SK-N-SH (cell line): ENCODE results near the gene RAPSN. TPM values are rescaled to one million over a fixed set of nuclear protein-coding genes. Genes with fewer than 3 reads are reported as not detected.

Source experiments
- CTCF ChIA-PET: fragments of 300-600, 350-600 bp; formaldehyde crosslinking; extraction: SDS; loops from one replicate; lab custom pipeline; 2021; lab: Yijun Ruan, JAX
- POLR2A ChIA-PET: fragments of 350-600 bp; sonication (Branson Sonifier 250); formaldehyde crosslinking; extraction: SDS; loops from one replicate; lab custom pipeline; 2020; ENCODE audit warnings: antibody characterized with exemption, inconsistent platforms; lab: Yijun Ruan, JAX
- DNase-seq: peaks from one replicate; pipeline ENCODE4 v3.0.0; 2012
- H2AFZ ChIP-seq: fragments of 200-600 bp; sonication (generic); 2 replicates; pipeline ENCODE4 v1.8.1; 2016; ENCODE audit warnings: antibody characterized with exemption, mild to moderate bottlenecking, low read depth
- H3F3A ChIP-seq: fragments of 200-600 bp; sonication (generic); replicated peaks from 2 replicates; pipeline ENCODE3; 2016; ENCODE audit warnings: antibody characterized with exemption, mild to moderate bottlenecking; ENCODE audit not compliant: insufficient read depth
- H3K27ac ChIP-seq, 2 experiments: fragments of 200-500 bp in 1 of 2; fragments of 200-600 bp in 1 of 2; sonication (Bioruptor generic) in 1 of 2; sonication (generic), shearing (Covaris generic) in 1 of 2; 2 replicates each; pipeline versions ENCODE4 v1.5.1 to v1.6.1; 2014 to 2016; ENCODE audit warnings: low read depth in 2 of 2, inconsistent platforms in 1 of 2, low read length in 1 of 2, mild to moderate bottlenecking in 1 of 2, mixed read lengths in 1 of 2
- H3K27me3 ChIP-seq: fragments of 200-600 bp; sonication (generic), shearing (Covaris generic); 2 replicates; pipeline ENCODE4 v1.6.1; 2016; ENCODE audit warnings: mixed run types; ENCODE audit not compliant: insufficient read depth
- H3K36me3 ChIP-seq, 2 experiments: fragments of 200-500 bp in 1 of 2; fragments of 200-600 bp in 1 of 2; sonication (Bioruptor generic) in 1 of 2; sonication (generic) in 1 of 2; replicated peaks in 1 of 2; 2 replicates each; pipeline versions ENCODE3 to v1.5.1; 2014 to 2016; ENCODE audit warnings: low read length in 1 of 2, mild to moderate bottlenecking in 1 of 2; ENCODE audit not compliant: insufficient read depth in 2 of 2, control insufficient read depth in 1 of 2
- H3K4me1 ChIP-seq, 2 experiments: fragments of 200-500 bp in 1 of 2; fragments of 200-600 bp in 1 of 2; sonication (Bioruptor generic) in 1 of 2; sonication (generic), shearing (Covaris generic) in 1 of 2; 2 replicates each; pipeline versions ENCODE4 v1.5.1 to v1.6.1; 2014 to 2016; ENCODE audit warnings: low read depth in 1 of 2, low read length in 1 of 2, mixed run types in 1 of 2; ENCODE audit not compliant: insufficient read depth in 2 of 2, control insufficient read depth in 1 of 2
- H3K4me2 ChIP-seq: fragments of 200-600 bp; sonication (generic), shearing (Covaris generic); 2 replicates; pipeline ENCODE4 v1.6.1; 2017; ENCODE audit warnings: mixed run types
- H3K4me3 ChIP-seq, 2 experiments: fragments of 200-500 bp in 1 of 2; fragments of 200-600 bp in 1 of 2; sonication (Bioruptor generic) in 1 of 2; sonication (generic), shearing (Covaris generic) in 1 of 2; 2 replicates each; pipeline versions ENCODE4 v1.5.1 to v1.8.1; 2014 to 2016; ENCODE audit warnings: low read depth in 2 of 2, inconsistent platforms in 1 of 2, low read length in 1 of 2, mild to moderate bottlenecking in 1 of 2, mixed read lengths in 1 of 2, moderate library complexity in 1 of 2
- H3K79me2 ChIP-seq: fragments of 200-600 bp; sonication (generic); 2 replicates; pipeline ENCODE4 v1.8.1; 2017; ENCODE audit warnings: mild to moderate bottlenecking; ENCODE audit not compliant: insufficient read depth
- H3K9ac ChIP-seq: fragments of 200-600 bp; sonication (generic); 2 replicates; pipeline ENCODE4 v1.6.1; 2017; ENCODE audit warnings: mixed run types
- H3K9me2 ChIP-seq: fragments of 200-600 bp; sonication (generic); 2 replicates; pipeline ENCODE4 v1.6.1; 2017; ENCODE audit warnings: mixed run types
- H3K9me3 ChIP-seq: fragments of 200-600 bp; sonication (generic); 2 replicates; pipeline ENCODE4 v1.6.1; 2017; ENCODE audit warnings: mixed run types, mild to moderate bottlenecking, moderate library complexity
- H4K20me1 ChIP-seq: fragments of 200-600 bp; sonication (generic); 2 replicates; pipeline ENCODE4 v1.6.1; 2017; ENCODE audit warnings: mild to moderate bottlenecking, mixed run types; ENCODE audit not compliant: insufficient read depth
- CTCF ChIP-seq: fragments of 200-600 bp; sonication (generic); IDR thresholded peaks from 2 replicates; pipeline ENCODE4 v1.6.1; 2017; ENCODE audit warnings: antibody characterized with exemption, mild to moderate bottlenecking, moderate library complexity
- EP300 ChIP-seq, 2 experiments: IDR thresholded peaks; 2 replicates each; pipeline versions ENCODE4 v1.4.0 to v1.6.1; 2012; ENCODE audit warnings: borderline replicate concordance in 1 of 2, low read depth in 1 of 2, low read length in 1 of 2
- FOSL2 ChIP-seq: IDR thresholded peaks from 2 replicates; pipeline ENCODE4 v1.4.0; 2012; ENCODE audit warnings: low read depth, mild to moderate bottlenecking, moderate library complexity, borderline replicate concordance
- JUND ChIP-seq: IDR thresholded peaks from 2 replicates; pipeline ENCODE4 v1.4.0; 2012
- MXI1 ChIP-seq: IDR thresholded peaks from 2 replicates; pipeline ENCODE4 v1.6.1; 2012; ENCODE audit warnings: mild to moderate bottlenecking, low read depth, low read length, improper control_type of control experiment
- NRF1 ChIP-seq: IDR thresholded peaks from 2 replicates; pipeline ENCODE4 v1.6.1; 2012; ENCODE audit warnings: low read depth, mild to moderate bottlenecking, low read length
- POLR2AphosphoS5 ChIP-seq: IDR thresholded peaks from 2 replicates; pipeline ENCODE4 v1.6.1; 2012; ENCODE audit warnings: low read depth, low read length
- RCOR1 ChIP-seq: fragments of 150-350 bp; IDR thresholded peaks from 2 replicates; pipeline ENCODE4 v1.6.1; 2017; ENCODE audit warnings: antibody characterized with exemption, low read length
- RFX5 ChIP-seq: IDR thresholded peaks from 2 replicates; pipeline ENCODE4 v1.6.1; 2012; ENCODE audit warnings: mild to moderate bottlenecking, improper control_type of control experiment, low read length
- RXRA ChIP-seq: IDR thresholded peaks from 2 replicates; pipeline ENCODE4 v1.4.0; 2012; ENCODE audit warnings: low read depth, mild to moderate bottlenecking, borderline replicate concordance
- SMC3 ChIP-seq: IDR thresholded peaks from 2 replicates; pipeline ENCODE4 v1.6.1; 2012; ENCODE audit warnings: low read depth, low read length, improper control_type of control experiment
- TEAD4 ChIP-seq: IDR thresholded peaks from 2 replicates; pipeline ENCODE4 v1.4.0; 2012; ENCODE audit warnings: mild to moderate bottlenecking, borderline replicate concordance; ENCODE audit not compliant: insufficient read depth
- WGBS: methylation state at CpG from one replicate; pipeline ENCODE4 v1.1.6; 2017; ENCODE audit warnings: low lambda C conversion rate; 5-methylcytosine and 5-hydroxymethylcytosine counted together
- polyA plus RNA-seq, 3 experiments: library from polyadenylated mRNA; depleted of rRNA; stranded (reverse); fragments of >200 nt; gene quantifications; 2 replicates each; pipeline ENCODE4 v1.2.3, GENCODE V29; 2012
- TF ChIP-seq, protein P1 (sequence below): fragments of 150-350 bp; IDR thresholded peaks from 2 replicates; pipeline ENCODE4 v1.6.1; 2016; ENCODE audit warnings: mild to moderate bottlenecking, low read depth, low read length
- TF ChIP-seq, protein P2 (sequence below): IDR thresholded peaks from 2 replicates; pipeline ENCODE4 v1.4.0; 2012; ENCODE audit warnings: low read depth, borderline replicate concordance

RAPSN gene
- polyA plus RNA-seq, 1 of the 3 experiments (the other 2 are of a cell fraction): 0.07 TPM

DNA sequence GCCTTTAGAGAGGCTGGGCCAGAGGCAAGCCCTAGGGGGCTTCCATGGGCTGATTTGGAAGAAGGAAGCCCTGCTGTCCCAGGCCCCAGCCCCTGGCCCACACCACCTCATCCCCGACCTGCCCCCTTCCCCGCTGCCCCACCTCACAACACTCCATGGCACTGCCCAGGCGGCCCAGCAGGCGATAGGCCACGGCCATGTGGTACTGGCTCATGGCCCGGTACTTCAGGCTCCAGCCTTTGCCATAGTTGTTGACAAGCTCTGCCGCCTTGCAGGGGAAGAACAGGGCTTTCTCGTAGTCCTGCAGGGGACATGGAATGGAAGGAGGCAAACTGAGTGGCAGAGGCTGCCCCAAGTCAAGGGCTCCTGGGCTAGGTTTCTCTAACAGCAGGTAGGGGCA lies 6.4 kb downstream of the RAPSN start:
- Histone ChIP-seq H3K4me1 (no peaks in the 10 kb centered on the region; a peak in 1 of 4 replicates), H3F3A (no peaks in the 10 kb centered on the region), H3K36me3 (no peaks in the 10 kb centered on the region), H3K9me2 (no peaks in the 10 kb centered on the region), H3K4me2 (no peak overlapping the region), H4K20me1 (no peaks in the 10 kb centered on the region), H3K9ac (no peak overlapping the region), H2AFZ (no peak overlapping the region), H3K4me3 (no peak overlapping the region), H3K9me3 (no peaks in the 10 kb centered on the region), H3K27ac (no peak overlapping the region), H3K27me3 (no peaks in the 10 kb centered on the region), H3K79me2 (no peaks in the 10 kb centered on the region)
- TF ChIP-seq RXRA (no peak), FOSL2 (no peak)
- 82% methylated on average over 6 of the region's 8 CpGs for WGBS
- DNase-seq: no peak
- POLR2A ChIA-PET: no interaction called here
- CTCF ChIA-PET: interaction anchor here (1.4 to 3.1 kb wide), 4 partner anchors 11 to 111 kb away, joined by 4 to 16 read pairs (median 8); partner anchors contain the start of gene CELF1

- Histone ChIP-seq H3K9me2 (no peaks in the 10 kb centered on the region), H2AFZ (no peak overlapping the region), H4K20me1 (no peaks in the 10 kb centered on the region), H3K4me3 (no peak overlapping the region), H3F3A (no peaks in the 10 kb centered on the region), H3K4me1 (no peaks in the 10 kb centered on the region; a peak in 1 of 4 replicates), H3K9ac (no peak overlapping the region), H3K36me3 (no peaks in the 10 kb centered on the region), H3K9me3 (no peaks in the 10 kb centered on the region), H3K27me3 (no peaks in the 10 kb centered on the region), H3K79me2 (no peaks in the 10 kb centered on the region), H3K4me2 (no peak overlapping the region), H3K27ac (no peak overlapping the region)
- TF ChIP-seq, protein P1, sequence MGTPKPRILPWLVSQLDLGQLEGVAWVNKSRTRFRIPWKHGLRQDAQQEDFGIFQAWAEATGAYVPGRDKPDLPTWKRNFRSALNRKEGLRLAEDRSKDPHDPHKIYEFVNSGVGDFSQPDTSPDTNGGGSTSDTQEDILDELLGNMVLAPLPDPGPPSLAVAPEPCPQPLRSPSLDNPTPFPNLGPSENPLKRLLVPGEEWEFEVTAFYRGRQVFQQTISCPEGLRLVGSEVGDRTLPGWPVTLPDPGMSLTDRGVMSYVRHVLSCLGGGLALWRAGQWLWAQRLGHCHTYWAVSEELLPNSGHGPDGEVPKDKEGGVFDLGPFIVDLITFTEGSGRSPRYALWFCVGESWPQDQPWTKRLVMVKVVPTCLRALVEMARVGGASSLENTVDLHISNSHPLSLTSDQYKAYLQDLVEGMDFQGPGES: no peak
- TF ChIP-seq CTCF (no peak), MXI1 (no peak), TEAD4 (no peak), NRF1 (no peak), RFX5 (no peak), SMC3 (no peak), EP300 (IDR thresholded peaks at IDR 0.05; ENCODE audit: borderline replicate concordance in 1 of 2, low read depth in 1 of 2, low read length in 1 of 2) (no peak), RCOR1 (no peak), POLR2AphosphoS5 (no peak), JUND (no peak)
- TF ChIP-seq, protein P2, sequence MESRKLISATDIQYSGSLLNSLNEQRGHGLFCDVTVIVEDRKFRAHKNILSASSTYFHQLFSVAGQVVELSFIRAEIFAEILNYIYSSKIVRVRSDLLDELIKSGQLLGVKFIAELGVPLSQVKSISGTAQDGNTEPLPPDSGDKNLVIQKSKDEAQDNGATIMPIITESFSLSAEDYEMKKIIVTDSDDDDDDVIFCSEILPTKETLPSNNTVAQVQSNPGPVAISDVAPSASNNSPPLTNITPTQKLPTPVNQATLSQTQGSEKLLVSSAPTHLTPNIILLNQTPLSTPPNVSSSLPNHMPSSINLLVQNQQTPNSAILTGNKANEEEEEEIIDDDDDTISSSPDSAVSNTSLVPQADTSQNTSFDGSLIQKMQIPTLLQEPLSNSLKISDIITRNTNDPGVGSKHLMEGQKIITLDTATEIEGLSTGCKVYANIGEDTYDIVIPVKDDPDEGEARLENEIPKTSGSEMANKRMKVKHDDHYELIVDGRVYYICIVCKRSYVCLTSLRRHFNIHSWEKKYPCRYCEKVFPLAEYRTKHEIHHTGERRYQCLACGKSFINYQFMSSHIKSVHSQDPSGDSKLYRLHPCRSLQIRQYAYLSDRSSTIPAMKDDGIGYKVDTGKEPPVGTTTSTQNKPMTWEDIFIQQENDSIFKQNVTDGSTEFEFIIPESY: no peak
- WGBS: 90% methylated on average over 12 of the region's 12 CpGs
- DNase-seq: no peak
- ChIA-PET CTCF (interaction anchor here (1.5 kb wide), 1 partner anchor 13 kb away, joined by 5 read pairs; no protein-coding TSS in a partner anchor), POLR2A (no interaction called here)
These were observed 7.5 kb downstream of the RAPSN start for GRCh38 chr11:47441421-47441820.
